MM.1S (cell line): ENCODE measurements around the gene CTNNA3.

Experiments used
- DNase-seq: peaks from one replicate; pipeline ENCODE4 v3.0.0-alpha.2; 2015
- H2AFZ ChIP-seq: fragments of 300-600 bp; sonication (generic); 2 replicates; pipeline ENCODE4 v1.6.0; 2016; ENCODE audit warnings: antibody characterized with exemption, low read length
- H3F3A ChIP-seq: fragments of 300-600 bp; sonication (generic); 2 replicates; pipeline ENCODE4 v1.6.1; 2016; ENCODE audit warnings: mild to moderate bottlenecking, antibody characterized with exemption, low read length, moderate library complexity, mixed read lengths; ENCODE audit not compliant: insufficient read depth
- H3K27ac ChIP-seq: fragments of 300-600 bp; sonication (generic); 2 replicates; pipeline ENCODE4 v1.5.1; 2016; ENCODE audit warnings: mild to moderate bottlenecking, low read length
- H3K27me3 ChIP-seq: fragments of 300-600 bp; sonication (generic); replicated peaks from 2 replicates; pipeline ENCODE4 v1.6.0; 2016; ENCODE audit warnings: low read length; ENCODE audit not compliant: insufficient read depth
- H3K36me3 ChIP-seq: fragments of 300-600 bp; sonication (generic); replicated peaks from 2 replicates; pipeline ENCODE4 v1.6.1; 2016; ENCODE audit warnings: mild to moderate bottlenecking, low read length, mixed read lengths; ENCODE audit not compliant: insufficient read depth
- H3K4me1 ChIP-seq: fragments of 300-600 bp; sonication (generic); 2 replicates; pipeline ENCODE4 v1.6.1; 2016; ENCODE audit warnings: low read length, mixed read lengths
- H3K4me2 ChIP-seq: fragments of 300-600 bp; sonication (generic); 2 replicates; pipeline ENCODE4 v1.6.0; 2016; ENCODE audit warnings: low read depth, low read length
- H3K4me3 ChIP-seq: fragments of 300-600 bp; sonication (generic); 2 replicates; pipeline ENCODE4 v1.5.1; 2016; ENCODE audit warnings: low read length, mixed read lengths
- H3K79me2 ChIP-seq: fragments of 300-600 bp; sonication (generic); 2 replicates; pipeline ENCODE4 v1.6.1; 2016; ENCODE audit warnings: mixed run types, low read length, mixed read lengths
- H3K9ac ChIP-seq: fragments of 300-600 bp; sonication (generic); 2 replicates; pipeline ENCODE4 v1.6.1; 2016; ENCODE audit warnings: low read length, mixed read lengths
- H3K9me2 ChIP-seq: fragments of 300-600 bp; sonication (generic); replicated peaks from 2 replicates; pipeline ENCODE4 v1.6.1; 2016; ENCODE audit warnings: mild to moderate bottlenecking, low read length, mixed read lengths; ENCODE audit not compliant: insufficient read depth
- H3K9me3 ChIP-seq: fragments of 300-600 bp; sonication (generic); replicated peaks from 2 replicates; pipeline ENCODE4 v1.6.1; 2016; ENCODE audit warnings: mild to moderate bottlenecking, low read length, mixed read lengths; ENCODE audit not compliant: insufficient read depth
- H4K20me1 ChIP-seq: fragments of 300-600 bp; sonication (generic); 2 replicates; pipeline ENCODE4 v1.6.1; 2016; ENCODE audit warnings: mild to moderate bottlenecking, low read length, moderate library complexity, mixed read lengths; ENCODE audit not compliant: insufficient read depth
- EZH2 ChIP-seq: fragments of 300-600 bp; sonication (generic); optimal IDR thresholded peaks from 2 replicates; pipeline ENCODE3; 2017; ENCODE audit warnings: low read depth, mild to moderate bottlenecking, antibody characterized with exemption, low read length, mixed read lengths
- EZH2phosphoT487 ChIP-seq: fragments of 300-600 bp; sonication (generic); IDR thresholded peaks from 2 replicates; pipeline ENCODE4 v1.6.1; 2018; ENCODE audit warnings: antibody characterized with exemption, low read length
- TF ChIP-seq, protein P1 (sequence below): fragments of 300-600 bp; sonication (generic); IDR thresholded peaks from 2 replicates; pipeline ENCODE4 v1.5.1; 2016; ENCODE audit warnings: antibody characterized with exemption, low read length, mixed read lengths

CTNNA3 gene

DNA sequence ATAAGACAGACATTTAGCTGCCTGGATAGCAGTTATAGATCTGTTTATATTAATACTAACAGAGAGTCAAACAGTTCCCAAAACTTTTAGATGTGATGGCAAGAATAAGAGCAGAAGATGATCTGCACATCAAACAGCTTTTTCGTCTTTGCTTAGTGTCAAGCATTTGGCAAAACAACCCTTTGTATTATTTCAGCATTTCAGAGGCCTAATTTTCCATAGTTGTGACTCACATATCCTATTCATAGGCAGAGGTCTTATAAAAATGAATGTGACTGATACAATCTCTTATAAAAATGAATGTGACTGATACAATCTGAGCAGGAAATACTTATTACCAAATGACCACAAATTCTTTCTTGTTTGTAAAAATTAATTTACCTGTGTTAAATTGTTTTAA, 699.0 kb downstream of the CTNNA3 start:
- Histone ChIP-seq H4K20me1 (no peaks in the 10 kb centered on the region), H3K9me2 (no peaks in the 10 kb centered on the region), H3K4me2 (no peak overlapping the region)

DNA sequence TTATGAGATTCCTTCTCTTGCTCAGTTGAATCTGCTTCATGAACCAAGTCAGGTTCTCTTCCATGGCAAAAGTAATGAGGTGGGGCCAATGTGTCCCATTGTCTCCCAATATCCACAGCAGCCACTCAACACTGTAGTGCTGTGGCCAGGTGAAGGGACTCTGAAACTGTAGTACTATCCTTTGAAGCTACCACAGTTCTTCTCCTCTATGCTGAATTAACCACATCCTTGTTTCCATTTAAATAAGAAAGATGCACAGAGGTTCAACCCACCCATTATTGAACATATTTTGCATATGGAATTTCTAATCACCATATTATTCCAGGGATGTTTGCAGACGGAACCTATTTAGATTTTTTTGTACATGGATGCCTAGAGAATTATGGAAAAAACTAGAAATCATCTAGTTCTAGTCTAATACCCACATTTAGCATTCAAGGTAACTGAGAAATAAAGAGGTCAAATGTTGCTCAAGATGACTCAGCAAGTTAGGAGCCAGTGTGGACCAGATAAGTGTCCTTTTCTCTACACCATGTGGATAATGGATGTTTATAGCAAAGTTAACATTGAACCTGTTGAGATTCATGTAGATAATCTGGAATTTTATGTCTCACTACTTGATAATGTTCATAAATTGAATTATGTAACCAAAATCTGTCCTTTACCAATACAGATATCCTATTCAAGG, 705.7 kb downstream of the CTNNA3 start:
- H3K9me2 ChIP-seq: no peaks in the 10 kb centered on the region
- H3K4me3 ChIP-seq: no peak overlapping the region
- H3K27me3 ChIP-seq: no peaks in the 10 kb centered on the region
- no peak overlapping the region for H3K27ac ChIP-seq
- H3K4me2 ChIP-seq: no peak overlapping the region
- no peaks in the 10 kb centered on the region; the same call in 1 of the 2 replicates for H3K4me1 ChIP-seq
- DNase-seq: no peak
- TF ChIP-seq EZH2phosphoT487: no peak
- no peak overlapping the region for H3K9ac ChIP-seq
- no peaks in the 10 kb centered on the region for H3K79me2 ChIP-seq
- no peaks in the 10 kb centered on the region for H3K36me3 ChIP-seq
- no peak overlapping the region for H2AFZ ChIP-seq
- H3K9me3 ChIP-seq: no peaks in the 10 kb centered on the region
- H3F3A ChIP-seq: no peaks in the 10 kb centered on the region
- H4K20me1 ChIP-seq: no peaks in the 10 kb centered on the region

More for the DNA sequence above, 699.0 kb downstream of the CTNNA3 start:
- Histone ChIP-seq H3K9ac (no peak overlapping the region), H3F3A (no peaks in the 10 kb centered on the region), H3K27me3 (no peaks in the 10 kb centered on the region), H2AFZ (no peak overlapping the region), H3K79me2 (no peaks in the 10 kb centered on the region), H3K4me3 (no peak overlapping the region), H3K9me3 (no peaks in the 10 kb centered on the region), H3K27ac (no peak overlapping the region), H3K4me1 (no peaks in the 10 kb centered on the region; the same call in 1 of the 2 replicates), H3K36me3 (no peaks in the 10 kb centered on the region)
- DNase-seq: no peak
- TF ChIP-seq, protein P1, sequence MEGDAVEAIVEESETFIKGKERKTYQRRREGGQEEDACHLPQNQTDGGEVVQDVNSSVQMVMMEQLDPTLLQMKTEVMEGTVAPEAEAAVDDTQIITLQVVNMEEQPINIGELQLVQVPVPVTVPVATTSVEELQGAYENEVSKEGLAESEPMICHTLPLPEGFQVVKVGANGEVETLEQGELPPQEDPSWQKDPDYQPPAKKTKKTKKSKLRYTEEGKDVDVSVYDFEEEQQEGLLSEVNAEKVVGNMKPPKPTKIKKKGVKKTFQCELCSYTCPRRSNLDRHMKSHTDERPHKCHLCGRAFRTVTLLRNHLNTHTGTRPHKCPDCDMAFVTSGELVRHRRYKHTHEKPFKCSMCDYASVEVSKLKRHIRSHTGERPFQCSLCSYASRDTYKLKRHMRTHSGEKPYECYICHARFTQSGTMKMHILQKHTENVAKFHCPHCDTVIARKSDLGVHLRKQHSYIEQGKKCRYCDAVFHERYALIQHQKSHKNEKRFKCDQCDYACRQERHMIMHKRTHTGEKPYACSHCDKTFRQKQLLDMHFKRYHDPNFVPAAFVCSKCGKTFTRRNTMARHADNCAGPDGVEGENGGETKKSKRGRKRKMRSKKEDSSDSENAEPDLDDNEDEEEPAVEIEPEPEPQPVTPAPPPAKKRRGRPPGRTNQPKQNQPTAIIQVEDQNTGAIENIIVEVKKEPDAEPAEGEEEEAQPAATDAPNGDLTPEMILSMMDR: no peak
- TF ChIP-seq EZH2: no peak
- no peak for TF ChIP-seq EZH2phosphoT487

DNA sequence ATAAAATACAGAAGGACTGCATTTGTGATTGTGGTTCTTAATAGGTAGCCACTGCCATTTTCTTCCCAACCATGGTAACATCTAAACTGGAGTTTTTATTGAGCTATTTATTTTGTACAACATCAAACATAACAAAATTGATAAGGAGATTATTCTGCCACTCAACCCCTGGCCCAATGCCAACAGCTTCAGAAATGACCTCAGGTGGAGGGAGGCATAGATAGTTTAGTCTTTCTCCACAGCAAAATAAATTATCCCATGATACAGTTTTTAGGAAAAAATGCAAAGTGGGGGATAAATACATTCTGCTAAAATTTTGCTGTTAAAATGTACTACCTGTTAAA, 712.5 kb downstream of the CTNNA3 start:
- H3K36me3 ChIP-seq: no peaks in the 10 kb centered on the region
- no peak overlapping the region for H3K27ac ChIP-seq
- no peaks in the 10 kb centered on the region for H3F3A ChIP-seq
- no peak overlapping the region for H3K4me3 ChIP-seq
- H3K27me3 ChIP-seq: no peaks in the 10 kb centered on the region
- H3K4me1 ChIP-seq: peaks cover 8% of the 10 kb centered on the region; the same call in 1 of the 2 replicates
- no peaks in the 10 kb centered on the region for H4K20me1 ChIP-seq
- no peaks in the 10 kb centered on the region for H3K79me2 ChIP-seq
- H3K9ac ChIP-seq: no peak overlapping the region
- H3K9me3 ChIP-seq: no peaks in the 10 kb centered on the region
- TF ChIP-seq EZH2phosphoT487 (no peak), EZH2 (no peak)
- TF ChIP-seq, protein P1: no peak
- H3K4me2 ChIP-seq: no peak overlapping the region
- no peak overlapping the region for H2AFZ ChIP-seq
- no peak for DNase-seq
- no peaks in the 10 kb centered on the region for H3K9me2 ChIP-seq

DNA sequence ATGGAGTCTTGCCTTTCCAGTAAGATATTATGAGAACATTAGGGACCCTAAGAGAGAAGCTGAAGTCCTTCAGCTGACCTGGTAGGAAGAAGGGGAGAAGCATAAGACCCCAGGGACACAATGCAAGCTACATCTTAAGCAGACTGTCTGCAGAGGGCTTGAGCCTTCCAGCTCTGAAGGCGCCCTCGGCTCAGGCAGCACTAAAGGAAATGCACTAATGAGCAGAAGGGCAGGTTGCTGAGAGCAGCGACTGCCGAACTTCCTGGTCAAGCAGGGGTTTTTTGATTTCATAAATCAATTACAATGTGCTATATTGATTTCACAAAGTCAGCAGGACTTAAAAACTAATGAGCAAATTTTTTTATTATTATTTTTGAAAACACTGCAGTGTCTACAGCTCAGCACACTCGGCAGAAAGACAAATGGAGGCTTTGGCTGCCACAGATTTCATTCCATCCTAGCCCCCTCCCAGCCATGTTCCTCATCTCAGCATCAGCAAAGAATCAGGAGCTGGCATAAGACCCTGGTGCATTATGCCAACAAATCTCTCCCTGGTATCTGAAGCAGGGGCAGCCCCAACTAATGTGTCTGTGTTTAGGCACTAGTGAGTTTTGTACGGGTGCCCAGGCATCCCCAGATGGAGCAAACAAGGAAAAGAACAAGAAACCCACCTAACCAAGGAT, 713.1 kb downstream of the CTNNA3 start:
- Histone ChIP-seq H2AFZ (no peak overlapping the region), H3K4me1 (peaks cover 8% of the 10 kb centered on the region; the same call in 1 of the 2 replicates), H3K9me3 (no peaks in the 10 kb centered on the region), H3K4me2 (no peak overlapping the region), H3K27me3 (no peaks in the 10 kb centered on the region), H3F3A (no peaks in the 10 kb centered on the region), H3K27ac (no peak overlapping the region), H4K20me1 (no peaks in the 10 kb centered on the region), H3K4me3 (no peak overlapping the region), H3K79me2 (no peaks in the 10 kb centered on the region), H3K9ac (no peak overlapping the region), H3K9me2 (no peaks in the 10 kb centered on the region), H3K36me3 (no peaks in the 10 kb centered on the region)
- TF ChIP-seq EZH2phosphoT487 (no peak), EZH2 (no peak)
- TF ChIP-seq, protein P1: no peak
- DNase-seq: no peak
